H1 (cell line): Measurements from ENCODE around the gene SHISAL1. TPM values are rescaled to one million over a fixed set of nuclear protein-coding genes. Genes with fewer than 3 reads are reported as not detected.

Experiments
- BACH1 ChIP-seq: IDR thresholded peaks from 2 replicates; pipeline ENCODE4 v1.6.1; 2012; ENCODE audit warnings: low read length, improper control_type of control experiment
- CTBP2 ChIP-seq: IDR thresholded peaks from 2 replicates; pipeline ENCODE4 v1.7.0; 2011; ENCODE audit warnings: borderline replicate concordance, mild to moderate bottlenecking, moderate library complexity, mixed read lengths, low read length; ENCODE audit not compliant: insufficient read depth, insufficient read length
- EP300 ChIP-seq, 2 experiments: IDR thresholded peaks; 1 replicate in 1 of 2; 2 replicates in 1 of 2; pipeline ENCODE4 v1.6.1; 2011 to 2012; ENCODE audit warnings: low read depth in 2 of 2, low read length in 2 of 2, mild to moderate bottlenecking in 2 of 2, borderline replicate concordance in 1 of 2, inconsistent platforms in 1 of 2, moderate library complexity in 1 of 2
- RBBP5 ChIP-seq: IDR thresholded peaks from 2 replicates; pipeline ENCODE4 v1.7.1; 2012; ENCODE audit warnings: low read depth, mild to moderate bottlenecking, inconsistent platforms, low read length, moderate library complexity, borderline replicate concordance
- RFX5 ChIP-seq: IDR thresholded peaks from 2 replicates; pipeline ENCODE4 v1.6.1; 2011; ENCODE audit warnings: low read depth, low read length, improper control_type of control experiment, borderline replicate concordance
- USF2 ChIP-seq: IDR thresholded peaks from 2 replicates; pipeline ENCODE4 v1.6.1; 2011; ENCODE audit warnings: low read length, improper control_type of control experiment
- polyA plus RNA-seq, 7 experiments: library from polyadenylated mRNA; depleted of rRNA in 3 of 7; stranded (reverse) in 5 of 7; unstranded in 2 of 7; fragments of >200 nt in 5 of 7; fragments of 200-250 nt in 2 of 7; gene quantifications; 1 replicate in 5 of 7; 2 replicates in 1 of 7; 4 replicates in 1 of 7; pipeline versions ENCODE4 v1.2.1 to v1.2.3, GENCODE V29; 2011 to 2013; ENCODE audit warnings: missing spikeins in 2 of 7, mixed read lengths in 2 of 7
- total RNA-seq: library from RNA; stranded (reverse); fragmentation: NEBNext Ultra II Directional; extraction: Animal tissue kit (Norgen Biotek cat#: 25700); gene quantifications from 2 replicates; pipeline ENCODE4 v1.2.1, GENCODE V29; 2021

SHISAL1 gene
- total and polyA plus RNA-seq, 2 of the 8 experiments (the other 6 are each of a cell fraction or from before 2014, with no cell fraction given): 3.7 to 5.8 TPM

GRCh38 chr22:44291674-44292360, 20.9 kb downstream of the SHISAL1 start (continued):
- TF ChIP-seq RBBP5 (no peak), CTBP2 (no peak), USF2 (no peak), RFX5 (no peak), BACH1 (no peak), EP300 (IDR thresholded peaks at IDR 0.05; ENCODE audit: borderline replicate concordance in 1 of 2, low read depth in 2 of 2, low read length in 2 of 2) (no peak)
